ENCODE measurements around the gene RNF157. TPM values are rescaled to one million over a fixed set of nuclear protein-coding genes. Genes with fewer than 3 reads are reported as not detected.

Gene RNF157
- total RNA-seq, 1 donor, result 0.36 TPM

DNA sequence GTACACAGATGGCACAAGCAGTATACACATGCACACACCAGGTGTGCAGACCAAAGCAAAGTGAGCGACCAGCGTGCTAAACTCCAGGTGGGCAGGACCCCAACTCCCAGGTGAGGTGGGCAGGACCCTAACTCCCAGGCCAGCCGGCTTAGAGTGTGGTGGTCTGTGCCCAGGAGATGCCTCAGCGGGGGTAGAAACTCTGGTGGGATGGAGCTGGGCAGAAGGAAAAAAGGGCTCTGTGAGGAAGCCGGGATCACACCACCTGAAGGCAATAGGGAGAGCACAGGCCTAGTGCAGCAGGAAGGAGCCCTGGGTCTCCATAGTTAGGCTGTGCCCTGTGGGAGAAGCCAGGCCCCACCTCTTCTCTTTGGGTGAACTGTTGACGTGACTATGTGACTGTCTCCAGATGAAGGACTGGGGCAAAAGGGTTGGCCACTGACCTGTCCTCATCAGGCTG, 97.7 kb downstream of the RNF157 start:
- H3K27ac ChIP-seq (ENCODE audit: low read depth, low read length), result no peak overlapping the region
- no peak overlapping the region for H2AFZ ChIP-seq (ENCODE audit: low read length)
- no peaks in the 10 kb centered on the region for H3K79me2 ChIP-seq (ENCODE audit: insufficient read depth, low read length)
- peak; percentile 66 for DNase-seq (ENCODE audit: insufficient read length, low spot score, missing footprints)
- H4K20me1 ChIP-seq (ENCODE audit: insufficient read depth, low read length), result no peaks in the 10 kb centered on the region
- no peaks in the 10 kb centered on the region for H3K9me3 ChIP-seq (ENCODE audit: low read depth, low read length)
- H3K4me2 ChIP-seq (ENCODE audit: insufficient read depth, low read length), result no peak overlapping the region
- no peak for TF ChIP-seq CTCF (IDR thresholded peaks at IDR 0.05; ENCODE audit: extremely low read depth, low read depth, low read length)
- H3K36me3 ChIP-seq (ENCODE audit: insufficient read depth, low read length), result no peaks in the 10 kb centered on the region
- H3K4me3 ChIP-seq (ENCODE audit: insufficient read depth, low read length), result no peak overlapping the region
- H3K27me3 ChIP-seq (ENCODE audit: insufficient read depth, low read length), result peaks cover 49% of the 10 kb centered on the region
- H3K4me1 ChIP-seq (ENCODE audit: insufficient read depth, low read length), result peaks cover 5% of the 10 kb centered on the region

- DNase-seq (ENCODE audit: insufficient read length, low spot score, missing footprints), result no peak
- Histone ChIP-seq H3K4me2 (ENCODE audit: insufficient read depth, low read length) (peak overlapping the region; percentile 91), H3K27ac (ENCODE audit: low read depth, low read length) (no peak overlapping the region)
Measured at GRCh38 chr17:76142039-76142584, 98.2 kb downstream of the RNF157 start.

DNA sequence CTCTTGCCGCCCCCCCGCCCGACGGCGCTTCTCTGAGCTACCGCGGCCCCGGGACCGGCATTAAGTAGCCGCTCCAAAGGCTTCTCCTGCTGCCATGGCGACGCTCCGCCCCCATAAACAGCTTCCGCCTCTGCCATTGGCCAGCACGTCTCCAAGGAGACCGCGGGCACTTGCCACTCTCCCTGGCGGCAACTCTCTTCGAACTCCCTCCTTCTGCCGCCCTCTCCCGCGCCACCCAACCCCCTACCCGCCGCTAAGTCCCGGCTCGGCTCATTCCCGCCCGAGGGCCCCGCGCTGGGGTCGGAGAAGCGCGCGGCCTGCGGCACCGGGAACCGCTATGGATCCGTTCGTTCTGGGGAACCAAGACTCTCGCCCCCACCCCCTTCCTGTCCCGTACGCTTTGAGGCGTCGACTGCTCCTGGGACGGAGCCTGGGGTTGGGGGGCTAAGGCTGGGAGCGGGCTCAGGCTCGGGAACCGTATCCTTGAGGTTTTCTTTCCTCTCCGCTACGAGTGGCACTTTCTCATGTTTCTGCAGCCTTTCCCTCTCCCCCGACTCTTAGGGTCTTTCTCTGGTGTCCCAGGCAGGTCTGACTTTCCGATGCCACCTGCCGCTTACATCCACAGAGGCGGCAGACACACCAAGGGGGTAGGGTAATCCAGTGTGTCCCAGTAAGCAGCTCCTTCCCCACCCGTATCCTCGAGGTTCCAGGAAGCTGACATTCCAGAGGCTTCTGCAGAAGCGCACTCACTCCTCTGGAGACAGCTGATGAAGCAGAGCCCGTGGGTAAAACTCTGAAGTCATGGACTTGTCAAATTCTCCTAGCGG, 98.9 kb downstream of the RNF157 start, which contains the start of gene FOXJ1:
TSS of gene FOXJ1 (minus strand) at position 34 of the 827 bp plus-strand sequence. CDS start 850 bp downstream, outside the sequence.
- Histone ChIP-seq H3K4me1 (ENCODE audit: insufficient read depth, low read length) (peaks cover 5% of the 10 kb centered on the region), H3K79me2 (ENCODE audit: insufficient read depth, low read length) (no peaks in the 10 kb centered on the region), H3K27me3 (ENCODE audit: insufficient read depth, low read length) (peaks cover 54% of the 10 kb centered on the region), H4K20me1 (ENCODE audit: insufficient read depth, low read length) (no peaks in the 10 kb centered on the region), H3K9me3 (ENCODE audit: low read depth, low read length) (no peaks in the 10 kb centered on the region), H3K4me3 (ENCODE audit: insufficient read depth, low read length) (peak within 1 kb of the TSS; percentile 77), H3K4me2 (ENCODE audit: insufficient read depth, low read length) (peak within 1 kb of the TSS; percentile 91), H3K36me3 (ENCODE audit: insufficient read depth, low read length) (no peaks in the 10 kb centered on the region), H3K27ac (ENCODE audit: low read depth, low read length) (no peak within 1 kb of the TSS), H2AFZ (ENCODE audit: low read length) (peak within 1 kb of the TSS; percentile 96)
- peak; percentile 100 for DNase-seq (ENCODE audit: insufficient read length, low spot score, missing footprints)
- no peak for TF ChIP-seq CTCF (IDR thresholded peaks at IDR 0.05; ENCODE audit: extremely low read depth, low read depth, low read length)

More at GRCh38 chr17:76142039-76142584, 98.2 kb downstream of the RNF157 start:
- no peaks in the 10 kb centered on the region for H4K20me1 ChIP-seq (ENCODE audit: insufficient read depth, low read length)
- H2AFZ ChIP-seq (ENCODE audit: low read length), result no peak overlapping the region
- H3K79me2 ChIP-seq (ENCODE audit: insufficient read depth, low read length), result no peaks in the 10 kb centered on the region
- H3K27me3 ChIP-seq (ENCODE audit: insufficient read depth, low read length), result peaks cover 54% of the 10 kb centered on the region
- no peak overlapping the region for H3K4me3 ChIP-seq (ENCODE audit: insufficient read depth, low read length)
- H3K9me3 ChIP-seq (ENCODE audit: low read depth, low read length), result no peaks in the 10 kb centered on the region
- no peaks in the 10 kb centered on the region for H3K36me3 ChIP-seq (ENCODE audit: insufficient read depth, low read length)
- H3K4me1 ChIP-seq (ENCODE audit: insufficient read depth, low read length), result peaks cover 5% of the 10 kb centered on the region
- no peak for TF ChIP-seq CTCF (IDR thresholded peaks at IDR 0.05; ENCODE audit: extremely low read depth, low read depth, low read length)

DNA sequence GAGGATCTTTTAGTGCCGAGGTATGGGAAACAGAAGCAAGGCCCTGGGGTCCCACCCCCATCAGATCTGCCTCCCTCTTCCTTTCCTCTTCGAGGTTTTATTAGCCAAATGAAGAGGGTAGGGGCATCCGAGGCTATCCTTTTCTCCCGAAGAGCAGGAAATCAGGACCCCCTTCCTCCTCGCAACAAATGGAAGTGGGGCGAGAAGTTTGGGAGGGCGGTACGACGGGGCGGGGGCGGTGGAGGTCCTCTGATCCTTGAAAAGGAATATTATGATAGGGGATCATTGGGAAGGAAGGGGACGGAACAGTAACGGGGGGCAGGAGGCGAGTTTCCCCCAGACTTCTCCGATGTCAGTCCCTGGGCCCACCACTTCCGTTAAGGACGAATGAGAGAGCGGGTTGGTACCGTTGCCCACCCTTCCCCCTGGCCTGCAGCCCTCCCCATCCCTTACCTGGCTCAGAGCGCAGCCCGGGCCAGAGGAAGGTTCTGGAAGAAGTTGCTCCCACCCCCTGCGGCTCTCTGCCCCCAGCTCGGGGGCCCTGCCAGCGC, 99.6 kb downstream of the RNF157 start:
- no peaks in the 10 kb centered on the region for H3K9me3 ChIP-seq (ENCODE audit: low read depth, low read length)
- H3K36me3 ChIP-seq (ENCODE audit: insufficient read depth, low read length), result no peaks in the 10 kb centered on the region
- H3K4me3 ChIP-seq (ENCODE audit: insufficient read depth, low read length), result peak overlapping the region; percentile 77
- H3K27ac ChIP-seq (ENCODE audit: low read depth, low read length), result no peak overlapping the region
- no peak overlapping the region for H2AFZ ChIP-seq (ENCODE audit: low read length)
- no peaks in the 10 kb centered on the region for H4K20me1 ChIP-seq (ENCODE audit: insufficient read depth, low read length)
- peak overlapping the region; percentile 91 for H3K4me2 ChIP-seq (ENCODE audit: insufficient read depth, low read length)
- no peak for DNase-seq (ENCODE audit: insufficient read length, low spot score, missing footprints)
- peaks cover 54% of the 10 kb centered on the region for H3K27me3 ChIP-seq (ENCODE audit: insufficient read depth, low read length)
- TF ChIP-seq CTCF (IDR thresholded peaks at IDR 0.05; ENCODE audit: extremely low read depth, low read depth, low read length), result no peak
- H3K4me1 ChIP-seq (ENCODE audit: insufficient read depth, low read length), result peaks cover 5% of the 10 kb centered on the region
- no peaks in the 10 kb centered on the region for H3K79me2 ChIP-seq (ENCODE audit: insufficient read depth, low read length)

All from osteoblast (primary cell).